Gastroesophageal sphincter (tissue), 3 donors: ENCODE data around the gene EGLN2.
"Not testable (repeated sequence)": the region's sequence is repeated elsewhere in the genome, so short reads cannot be mapped to it uniquely, and the experiment has no call there.

Source experiments
- EP300 ChIP-seq: sonication (generic); formaldehyde crosslinking; IDR thresholded peaks from one replicate; pipeline ENCODE4 v1.6.1; 2017; ENCODE audit warnings: antibody characterized with exemption, mild to moderate bottlenecking
- POLR2A ChIP-seq, 2 donors: fragments of 450-650 bp; IDR thresholded peaks; one replicate each; pipeline ENCODE4 v1.6.1; 2017; ENCODE audit warnings: antibody characterized with exemption in 2 of 2, mild to moderate bottlenecking in 2 of 2, moderate library complexity in 1 of 2
- POLR2AphosphoS5 ChIP-seq: sonication (generic); formaldehyde crosslinking; IDR thresholded peaks from one replicate; pipeline ENCODE4 v1.6.1; 2017; ENCODE audit warnings: antibody characterized with exemption
- TF ChIP-seq, protein P1 (sequence below), 4 experiments: fragments of 200-600 bp in 2 of 4; fragments of 450-650 bp in 2 of 4; sonication (generic) in 1 of 4; IDR thresholded peaks; one replicate each; pipeline ENCODE4 v1.5.1; 2017 to 2019; ENCODE audit warnings: antibody characterized with exemption in 4 of 4, mild to moderate bottlenecking in 2 of 4, moderate library complexity in 2 of 4

DNA sequence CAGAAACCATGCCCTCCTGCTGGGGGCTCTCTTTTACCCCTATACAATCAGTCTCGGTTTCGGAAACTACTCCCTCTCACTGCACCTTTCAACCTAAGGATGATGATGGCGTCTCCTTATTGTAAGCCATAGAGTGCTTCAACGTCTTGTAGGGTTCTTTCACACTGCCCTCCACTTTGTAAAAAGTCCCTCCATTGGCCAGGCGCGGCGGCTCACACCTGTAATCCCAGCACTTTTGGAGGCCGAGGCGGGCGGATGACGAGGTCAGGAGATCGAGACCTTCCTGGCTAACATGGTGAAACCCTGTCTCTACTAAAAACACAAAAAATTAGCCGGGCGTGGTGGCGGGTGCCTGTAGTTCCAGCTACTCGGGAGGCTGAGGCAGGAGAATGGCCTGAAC lies 31.8 kb downstream of the EGLN2 start:
- not testable (repeated sequence) for TF ChIP-seq POLR2A (IDR thresholded peaks at IDR 0.05); EP300; POLR2AphosphoS5
- TF ChIP-seq, protein P1, sequence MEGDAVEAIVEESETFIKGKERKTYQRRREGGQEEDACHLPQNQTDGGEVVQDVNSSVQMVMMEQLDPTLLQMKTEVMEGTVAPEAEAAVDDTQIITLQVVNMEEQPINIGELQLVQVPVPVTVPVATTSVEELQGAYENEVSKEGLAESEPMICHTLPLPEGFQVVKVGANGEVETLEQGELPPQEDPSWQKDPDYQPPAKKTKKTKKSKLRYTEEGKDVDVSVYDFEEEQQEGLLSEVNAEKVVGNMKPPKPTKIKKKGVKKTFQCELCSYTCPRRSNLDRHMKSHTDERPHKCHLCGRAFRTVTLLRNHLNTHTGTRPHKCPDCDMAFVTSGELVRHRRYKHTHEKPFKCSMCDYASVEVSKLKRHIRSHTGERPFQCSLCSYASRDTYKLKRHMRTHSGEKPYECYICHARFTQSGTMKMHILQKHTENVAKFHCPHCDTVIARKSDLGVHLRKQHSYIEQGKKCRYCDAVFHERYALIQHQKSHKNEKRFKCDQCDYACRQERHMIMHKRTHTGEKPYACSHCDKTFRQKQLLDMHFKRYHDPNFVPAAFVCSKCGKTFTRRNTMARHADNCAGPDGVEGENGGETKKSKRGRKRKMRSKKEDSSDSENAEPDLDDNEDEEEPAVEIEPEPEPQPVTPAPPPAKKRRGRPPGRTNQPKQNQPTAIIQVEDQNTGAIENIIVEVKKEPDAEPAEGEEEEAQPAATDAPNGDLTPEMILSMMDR (IDR thresholded peaks at IDR 0.05) = not testable (repeated sequence)
